Measurements from ENCODE around the gene SLK.

Gene SLK

DNA sequence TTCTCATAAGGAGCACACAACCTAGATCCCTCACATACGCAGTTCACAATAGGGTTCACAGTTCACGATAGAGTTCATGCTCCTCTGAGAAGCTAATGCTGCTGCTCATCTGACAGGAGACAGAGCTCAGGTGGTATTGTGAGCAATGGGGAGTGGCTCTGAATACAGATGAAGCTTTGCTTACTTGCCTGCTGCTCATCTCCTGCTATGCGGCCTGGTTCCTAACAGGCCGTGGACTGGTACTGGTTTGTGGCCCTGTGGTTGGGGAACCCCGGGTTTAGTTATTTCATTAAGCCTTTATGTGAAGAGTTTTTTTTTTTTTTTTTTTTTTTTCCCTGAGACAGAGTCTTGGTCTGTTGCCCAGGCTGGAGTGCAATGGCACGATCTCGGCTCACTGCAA is 19.4 kb downstream of the SLK start:
- TF ChIP-seq, protein P1, sequence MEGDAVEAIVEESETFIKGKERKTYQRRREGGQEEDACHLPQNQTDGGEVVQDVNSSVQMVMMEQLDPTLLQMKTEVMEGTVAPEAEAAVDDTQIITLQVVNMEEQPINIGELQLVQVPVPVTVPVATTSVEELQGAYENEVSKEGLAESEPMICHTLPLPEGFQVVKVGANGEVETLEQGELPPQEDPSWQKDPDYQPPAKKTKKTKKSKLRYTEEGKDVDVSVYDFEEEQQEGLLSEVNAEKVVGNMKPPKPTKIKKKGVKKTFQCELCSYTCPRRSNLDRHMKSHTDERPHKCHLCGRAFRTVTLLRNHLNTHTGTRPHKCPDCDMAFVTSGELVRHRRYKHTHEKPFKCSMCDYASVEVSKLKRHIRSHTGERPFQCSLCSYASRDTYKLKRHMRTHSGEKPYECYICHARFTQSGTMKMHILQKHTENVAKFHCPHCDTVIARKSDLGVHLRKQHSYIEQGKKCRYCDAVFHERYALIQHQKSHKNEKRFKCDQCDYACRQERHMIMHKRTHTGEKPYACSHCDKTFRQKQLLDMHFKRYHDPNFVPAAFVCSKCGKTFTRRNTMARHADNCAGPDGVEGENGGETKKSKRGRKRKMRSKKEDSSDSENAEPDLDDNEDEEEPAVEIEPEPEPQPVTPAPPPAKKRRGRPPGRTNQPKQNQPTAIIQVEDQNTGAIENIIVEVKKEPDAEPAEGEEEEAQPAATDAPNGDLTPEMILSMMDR (conservative IDR thresholded peaks at IDR 0.05; ENCODE audit: low read depth): no peak
- H3K27ac ChIP-seq: no peak overlapping the region
- ChIA-PET CTCF (no interaction called here), POLR2A (ENCODE audit: low non-redundant PET) (interaction anchor here (0.6 kb wide), 1 partner anchor 75 kb away, joined by 3 read pairs; no protein-coding TSS in a partner anchor)
- no peak for DNase-seq (ENCODE audit: low spot score)

DNA sequence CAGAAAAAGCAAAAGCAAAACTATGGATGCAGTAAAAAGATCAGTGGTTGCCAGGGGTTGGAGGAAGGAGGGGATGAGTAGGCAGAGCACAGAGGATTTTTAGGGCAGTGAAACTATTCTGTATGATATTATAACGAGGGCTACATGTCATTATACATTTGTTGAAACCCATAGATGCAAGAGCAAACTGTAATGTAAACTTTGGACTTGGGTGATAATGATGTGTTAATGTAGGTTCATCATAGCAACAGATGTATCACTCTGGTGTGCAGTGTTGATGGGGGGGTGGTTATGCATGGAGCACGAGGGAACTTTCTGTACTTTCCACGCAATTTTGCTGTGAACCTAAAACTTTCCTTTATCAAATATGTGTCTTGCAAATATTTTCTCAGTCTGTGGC is 23.2 kb downstream of the SLK start:
- DNase-seq (ENCODE audit: low spot score): no peak
- H3K27ac ChIP-seq: no peak overlapping the region
- CTCF ChIA-PET: no interaction called here
- TF ChIP-seq, protein P1 (conservative IDR thresholded peaks at IDR 0.05; ENCODE audit: low read depth): no peak
- POLR2A ChIA-PET (ENCODE audit: low non-redundant PET): interaction anchor here (0.6 kb wide), 1 partner anchor 65 kb away, joined by 4 read pairs; no protein-coding TSS in a partner anchor

GRCh38 chr10:103990531-103990930 is 23.6 kb downstream of the SLK start:
- no peak overlapping the region for H3K27ac ChIP-seq
- no peak for DNase-seq (ENCODE audit: low spot score)
- TF ChIP-seq, protein P1 (conservative IDR thresholded peaks at IDR 0.05; ENCODE audit: low read depth): no peak
- ChIA-PET POLR2A (ENCODE audit: low non-redundant PET) (no interaction called here), CTCF (no interaction called here)

DNA sequence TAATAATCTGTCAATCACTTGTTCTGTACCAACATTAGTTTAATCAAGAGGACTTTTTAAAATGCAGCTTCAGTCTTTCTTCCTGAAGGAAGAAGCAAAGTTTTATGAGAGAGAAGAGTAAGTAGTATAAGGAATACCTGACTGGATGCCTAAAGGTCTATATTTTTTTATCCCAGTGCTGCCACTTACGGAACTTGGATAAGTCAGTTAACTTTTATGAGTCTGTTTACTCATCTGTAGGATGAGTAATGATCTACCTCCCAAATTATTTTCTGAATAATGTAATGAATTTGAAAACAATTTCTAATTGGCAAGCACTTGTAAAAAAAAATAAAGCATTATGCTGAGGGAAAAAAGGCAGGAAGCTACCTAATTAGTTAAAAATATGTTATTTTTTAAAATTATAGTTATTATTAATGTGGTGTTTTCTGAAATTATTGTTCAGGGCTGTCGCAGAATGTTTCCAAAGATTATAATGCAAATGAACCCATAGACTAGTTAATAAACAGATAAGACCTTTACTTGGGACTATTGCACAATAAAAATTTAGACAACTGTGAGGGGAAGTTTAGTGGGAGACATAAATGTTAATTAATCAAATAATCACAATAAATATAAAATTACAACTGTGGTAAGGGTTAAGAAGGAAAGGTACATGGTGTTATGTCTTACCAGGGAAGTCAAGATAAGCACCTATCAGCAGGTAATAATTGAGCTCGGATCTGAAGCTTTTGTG is 24.6 kb downstream of the SLK start:
- ChIA-PET POLR2A (ENCODE audit: low non-redundant PET) (no interaction called here), CTCF (interaction anchor here (0.6 to 1.1 kb wide), 5 partner anchors 9 to 130 kb away, joined by 3 to 5 read pairs (median 4); partner anchors contain the start of gene SFR1)
- DNase-seq (ENCODE audit: low spot score): no peak
- H3K27ac ChIP-seq: no peak overlapping the region
- TF ChIP-seq, protein P1 (conservative IDR thresholded peaks at IDR 0.05; ENCODE audit: low read depth): no peak

DNA sequence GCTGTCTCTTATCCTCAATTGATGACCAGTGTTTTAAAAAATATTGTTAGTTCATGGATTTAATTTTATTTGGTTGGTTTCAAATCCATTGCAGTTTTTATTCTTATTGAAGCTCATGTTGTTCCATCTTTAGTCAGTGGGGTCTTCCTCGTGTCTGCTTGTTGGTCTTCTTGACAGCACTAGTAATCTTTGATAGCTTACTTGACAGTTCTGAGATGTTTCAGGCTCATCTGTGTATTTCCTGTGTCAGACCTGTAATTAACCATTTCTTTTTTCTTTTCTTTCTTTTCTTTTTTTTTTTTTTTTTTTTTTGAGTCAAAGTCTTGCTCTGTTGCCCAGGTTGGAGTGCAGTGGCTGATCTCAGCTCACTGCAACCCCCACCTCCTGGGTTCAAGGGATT is 28.2 kb downstream of the SLK start:
- CTCF ChIA-PET: interaction anchor here (0.6 kb wide), 2 partner anchors 12 to 216 kb away, joined by 4 to 7 read pairs; no protein-coding TSS in a partner anchor
- no peak overlapping the region for H3K27ac ChIP-seq
- DNase-seq (ENCODE audit: low spot score): no peak
- POLR2A ChIA-PET (ENCODE audit: low non-redundant PET): no interaction called here
- TF ChIP-seq, protein P1 (conservative IDR thresholded peaks at IDR 0.05; ENCODE audit: low read depth): no peak

DNA sequence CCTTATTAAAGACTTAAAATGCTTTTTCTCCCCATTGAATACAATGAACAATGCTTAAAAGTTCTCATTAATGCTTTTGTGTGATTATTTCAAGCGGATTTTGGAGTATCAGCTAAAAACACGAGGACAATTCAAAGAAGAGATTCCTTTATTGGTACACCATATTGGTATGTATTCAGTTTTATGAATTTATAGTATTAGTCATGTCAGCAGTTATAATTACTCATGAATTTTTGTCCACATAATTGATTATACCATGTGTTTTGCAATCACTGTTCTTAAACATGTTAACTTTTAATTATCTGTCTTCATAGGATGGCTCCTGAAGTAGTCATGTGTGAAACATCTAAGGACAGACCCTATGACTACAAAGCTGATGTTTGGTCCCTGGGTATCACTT is 31.9 kb downstream of the SLK start:
- CTCF ChIA-PET: interaction anchor here (0.8 kb wide), 1 partner anchor 57 kb away, joined by 3 read pairs; no protein-coding TSS in a partner anchor
- POLR2A ChIA-PET (ENCODE audit: low non-redundant PET): no interaction called here
- TF ChIP-seq, protein P1 (conservative IDR thresholded peaks at IDR 0.05; ENCODE audit: low read depth): no peak
- DNase-seq (ENCODE audit: low spot score): no peak
- no peak overlapping the region for H3K27ac ChIP-seq
